ENCODE results near the gene ITGA2B. TPM values are rescaled to one million over a fixed set of nuclear protein-coding genes. Genes with fewer than 3 reads are reported as not detected.
A peak's percentile ranks its signal among the peaks of the same experiment; 100 is the strongest.

The ITGA2B gene
- total and polyA plus RNA-seq, 2 of the 8 experiments (the other 6 are each of a cell fraction or from before 2014, with no cell fraction given), result 6.9 to 12.3 TPM

DNA sequence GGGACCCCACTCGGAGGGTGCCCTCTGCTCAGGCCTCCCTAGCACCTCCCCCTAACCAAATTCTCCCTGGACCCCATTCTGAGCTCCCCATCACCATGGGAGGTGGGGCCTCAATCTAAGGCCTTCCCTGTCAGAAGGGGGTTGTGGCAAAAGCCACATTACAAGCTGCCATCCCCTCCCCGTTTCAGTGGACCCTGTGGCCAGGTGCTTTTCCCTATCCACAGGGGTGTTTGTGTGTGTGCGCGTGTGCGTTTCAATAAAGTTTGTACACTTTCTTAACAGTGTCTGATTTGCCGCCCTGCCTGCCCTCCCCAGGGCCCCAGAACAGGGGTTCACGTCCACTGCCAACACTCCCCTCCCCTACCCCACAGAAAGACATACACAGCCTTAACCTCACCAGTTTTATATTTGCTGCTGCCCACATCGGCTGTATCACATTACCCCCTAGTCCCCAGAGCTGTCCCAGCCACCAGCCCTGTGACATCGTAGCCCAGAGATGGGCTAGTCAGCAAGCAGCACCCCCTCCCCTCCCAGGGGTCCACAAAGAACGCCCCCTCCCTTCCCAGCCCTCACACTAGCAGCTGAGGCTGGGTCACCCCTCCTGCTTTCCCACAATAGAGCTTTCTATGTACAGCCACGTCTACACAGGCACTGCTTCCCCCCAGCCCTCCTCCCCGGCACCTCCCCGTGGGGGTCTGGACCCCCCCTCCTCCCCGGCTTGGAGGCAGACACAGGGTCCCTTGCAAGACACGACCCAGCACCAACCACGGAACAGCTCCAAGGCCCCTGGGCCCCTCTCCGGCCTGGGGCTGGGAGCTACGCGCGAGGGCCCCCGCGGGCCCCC is 36.4 kb downstream of the ITGA2B start (continued):
- peak in 1 of 2 experiments; percentile 51; a peak in 1 of 3 replicates for TF ChIP-seq POLR2A (IDR thresholded peaks at IDR 0.05; ENCODE audit: control extremely low read depth in 1 of 2, low read depth in 2 of 2, low read length in 2 of 2)
- TF ChIP-seq CHD1 (IDR thresholded peaks at IDR 0.05; ENCODE audit: low read depth, low read length), result no peak
- TF ChIP-seq SIX5 (IDR thresholded peaks at IDR 0.05; ENCODE audit: low read depth, low read length), result no peak
- TF ChIP-seq TAF7 (optimal IDR thresholded peaks at IDR 0.05; ENCODE audit: borderline replicate concordance, low read depth, low read length), result no peak
- peak; percentile 31; the same call in 1 of the 2 replicates for TF ChIP-seq POLR2AphosphoS5 (IDR thresholded peaks at IDR 0.05; ENCODE audit: low read depth, low read length)
